ENCODE measurements around the gene NSUN4.

NSUN4 gene

GRCh38 chr1:46401964-46402626, 61.5 kb downstream of the NSUN4 start:
- TF ChIP-seq TAF1 (IDR thresholded peaks at IDR 0.05; ENCODE audit: borderline replicate concordance, insufficient read depth, low read length) (no peak), SIN3A (IDR thresholded peaks at IDR 0.05; ENCODE audit: borderline replicate concordance, insufficient read depth, low read length) (no peak), POLR2AphosphoS5 (IDR thresholded peaks at IDR 0.05; ENCODE audit: low read depth, low read length) (no peak), REST (IDR thresholded peaks at IDR 0.05; ENCODE audit: insufficient read depth in 1 of 2, low read depth in 2 of 2, low read length in 2 of 2) (no peak), FOXP2 (optimal IDR thresholded peaks at IDR 0.05; ENCODE audit: borderline replicate concordance, extremely low read depth, extremely low read length, insufficient read depth) (no peak)

GRCh38 chr1:46403916-46404315, 63.3 kb downstream of the NSUN4 start:
- TF ChIP-seq FOXP2 (optimal IDR thresholded peaks at IDR 0.05; ENCODE audit: borderline replicate concordance, extremely low read depth, extremely low read length, insufficient read depth) (no peak), REST (IDR thresholded peaks at IDR 0.05; ENCODE audit: insufficient read depth in 1 of 2, low read depth in 2 of 2, low read length in 2 of 2) (no peak), TAF1 (IDR thresholded peaks at IDR 0.05; ENCODE audit: borderline replicate concordance, insufficient read depth, low read length) (no peak), POLR2AphosphoS5 (IDR thresholded peaks at IDR 0.05; ENCODE audit: low read depth, low read length) (no peak), SIN3A (IDR thresholded peaks at IDR 0.05; ENCODE audit: borderline replicate concordance, insufficient read depth, low read length) (no peak)

GRCh38 chr1:46404482-46405196, 64.0 kb downstream of the NSUN4 start:
- TF ChIP-seq TAF1 (IDR thresholded peaks at IDR 0.05; ENCODE audit: borderline replicate concordance, insufficient read depth, low read length) (no peak), FOXP2 (optimal IDR thresholded peaks at IDR 0.05; ENCODE audit: borderline replicate concordance, extremely low read depth, extremely low read length, insufficient read depth) (no peak), POLR2AphosphoS5 (IDR thresholded peaks at IDR 0.05; ENCODE audit: low read depth, low read length) (no peak), REST (IDR thresholded peaks at IDR 0.05; ENCODE audit: insufficient read depth in 1 of 2, low read depth in 2 of 2, low read length in 2 of 2) (no peak), SIN3A (IDR thresholded peaks at IDR 0.05; ENCODE audit: borderline replicate concordance, insufficient read depth, low read length) (no peak)

- no peak for TF ChIP-seq POLR2AphosphoS5 (IDR thresholded peaks at IDR 0.05; ENCODE audit: low read depth, low read length)
- TF ChIP-seq REST (IDR thresholded peaks at IDR 0.05; ENCODE audit: insufficient read depth in 1 of 2, low read depth in 2 of 2, low read length in 2 of 2), result no peak
- no peak for TF ChIP-seq TAF1 (IDR thresholded peaks at IDR 0.05; ENCODE audit: borderline replicate concordance, insufficient read depth, low read length)
- TF ChIP-seq FOXP2 (optimal IDR thresholded peaks at IDR 0.05; ENCODE audit: borderline replicate concordance, extremely low read depth, extremely low read length, insufficient read depth), result no peak
- no peak for TF ChIP-seq SIN3A (IDR thresholded peaks at IDR 0.05; ENCODE audit: borderline replicate concordance, insufficient read depth, low read length)
These were observed 64.6 kb downstream of the NSUN4 start for GRCh38 chr1:46405197-46405555.
